Measurements from ENCODE around the gene HK2.
"Not testable (repeated sequence)": the region's sequence is repeated elsewhere in the genome, so short reads cannot be mapped to it uniquely, and the experiment has no call there.

Gene HK2

DNA sequence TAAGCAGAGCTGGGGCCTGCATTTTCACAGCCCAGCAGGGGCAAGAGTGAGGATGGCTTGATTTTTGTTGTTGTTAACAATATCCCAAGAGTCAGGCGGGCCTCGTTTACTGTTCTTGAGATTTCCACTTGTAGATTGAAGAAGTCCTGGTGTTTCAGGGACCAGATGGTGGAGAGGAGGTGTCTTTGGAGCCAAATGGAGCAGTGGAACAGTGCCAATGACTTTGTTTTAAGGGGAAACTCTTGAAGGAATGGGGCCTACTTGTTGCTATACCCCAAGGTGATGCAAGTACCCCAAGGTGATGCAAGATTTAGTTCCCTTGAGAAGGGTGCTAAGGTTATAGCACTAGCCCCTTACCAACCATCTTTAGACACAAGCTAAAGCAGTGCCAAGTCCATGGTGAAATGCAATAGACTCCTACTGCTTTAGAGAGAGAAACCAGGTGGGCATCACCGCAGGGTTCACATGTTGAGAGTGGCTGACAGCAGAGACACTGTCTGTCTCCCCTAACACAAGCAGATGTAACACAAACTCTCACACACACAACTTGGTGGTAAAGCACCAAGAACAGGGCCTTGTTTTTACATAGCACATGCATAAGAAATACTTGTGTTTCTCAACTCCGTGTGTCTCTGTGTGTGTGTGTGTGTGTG, 44.0 kb downstream of the HK2 start:
- no peak for DNase-seq

GRCh38 chr2:74878551-74878950, 44.6 kb downstream of the HK2 start:
- no peak for DNase-seq

- DNase-seq = no peak
Measured at GRCh38 chr2:74880054-74880728, 46.3 kb downstream of the HK2 start.

- DNase-seq = no peak
Measured at GRCh38 chr2:74881176-74881575, 47.2 kb downstream of the HK2 start.

DNA sequence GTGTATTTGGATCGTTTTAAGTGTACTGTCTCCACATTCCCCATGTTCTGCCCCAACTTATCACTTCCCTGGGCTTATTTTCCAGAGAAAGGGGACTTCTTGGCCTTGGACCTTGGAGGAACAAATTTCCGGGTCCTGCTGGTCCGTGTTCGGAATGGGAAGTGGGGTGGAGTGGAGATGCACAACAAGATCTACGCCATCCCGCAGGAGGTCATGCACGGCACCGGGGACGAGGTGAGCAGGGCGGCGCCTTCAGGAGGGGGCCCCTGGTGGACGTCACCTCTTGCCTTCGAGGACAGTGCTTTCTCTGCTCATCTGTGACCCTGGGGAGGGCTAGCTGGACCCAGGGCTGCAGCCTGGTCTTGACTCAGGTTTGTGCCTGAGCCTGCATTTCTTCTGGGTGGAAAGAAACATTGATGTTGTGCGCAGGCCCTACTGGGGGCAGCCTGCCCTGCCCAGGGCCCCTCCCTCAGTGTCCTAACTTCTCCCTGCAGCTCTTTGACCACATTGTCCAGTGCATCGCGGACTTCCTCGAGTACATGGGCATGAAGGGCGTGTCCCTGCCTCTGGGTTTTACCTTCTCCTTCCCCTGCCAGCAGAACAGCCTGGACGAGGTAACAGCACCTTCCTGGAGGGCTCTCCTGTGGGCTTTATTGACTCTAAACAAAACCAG, 47.8 kb downstream of the HK2 start:
- no peak for DNase-seq

- DNase-seq = no peak
Measured at GRCh38 chr2:74882299-74882687, 48.4 kb downstream of the HK2 start.

DNA sequence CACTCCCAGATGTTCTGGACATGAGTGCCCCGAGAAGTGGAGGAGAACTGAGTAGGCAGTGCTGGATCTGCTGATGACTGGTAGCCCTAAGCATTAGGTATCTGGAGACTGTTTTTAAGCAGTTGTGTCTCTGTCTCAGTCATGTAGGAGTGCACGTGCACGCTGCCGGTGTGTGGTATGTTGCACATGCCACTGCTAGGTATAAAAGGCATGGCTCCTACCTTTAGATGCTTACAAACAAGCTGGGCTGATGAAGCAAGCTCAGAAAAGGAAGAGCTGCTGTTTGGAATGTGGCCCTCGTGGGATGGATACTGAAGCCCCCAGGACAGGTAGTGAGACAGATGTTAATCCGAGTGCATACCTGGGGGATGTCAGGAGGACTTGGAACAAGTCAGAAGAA, 49.1 kb downstream of the HK2 start:
- no peak for DNase-seq

GRCh38 chr2:74884118-74884762, 50.3 kb downstream of the HK2 start:
- DNase-seq = peak in 1 of 2 donors; percentile 24

GRCh38 chr2:74884866-74885265, 50.9 kb downstream of the HK2 start:
- DNase-seq = no peak

DNA sequence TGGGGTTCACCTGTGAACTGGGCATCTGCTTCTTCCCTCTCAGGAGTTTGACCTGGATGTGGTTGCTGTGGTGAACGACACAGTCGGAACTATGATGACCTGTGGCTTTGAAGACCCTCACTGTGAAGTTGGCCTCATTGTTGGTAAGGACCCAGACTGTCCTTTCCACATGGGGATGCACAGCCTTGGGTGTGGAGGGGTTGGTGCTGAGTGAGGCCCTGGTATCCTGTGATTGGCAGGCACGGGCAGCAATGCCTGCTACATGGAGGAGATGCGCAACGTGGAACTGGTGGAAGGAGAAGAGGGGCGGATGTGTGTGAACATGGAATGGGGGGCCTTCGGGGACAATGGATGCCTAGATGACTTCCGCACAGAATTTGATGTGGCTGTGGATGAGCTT, 52.3 kb downstream of the HK2 start:
- no peak for DNase-seq

DNA sequence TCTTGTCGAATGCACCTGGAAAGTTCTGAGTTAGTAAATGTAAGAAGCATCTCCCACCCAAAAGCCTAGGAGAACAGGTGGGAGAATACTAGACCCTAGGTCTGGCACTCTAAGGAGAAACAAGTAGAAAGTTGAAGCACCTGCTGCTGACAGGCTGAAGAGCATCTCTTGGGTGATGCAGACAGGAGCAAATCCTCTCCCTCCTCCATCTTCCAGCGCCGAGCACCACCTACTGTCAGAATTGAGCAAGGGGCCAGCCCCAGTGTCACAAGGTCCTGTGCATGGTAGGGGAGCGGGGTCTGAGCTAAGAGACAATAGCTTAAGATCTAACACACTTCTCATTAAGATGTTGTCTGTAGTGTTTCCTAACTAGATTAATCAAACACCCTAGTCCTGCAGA, 52.9 kb downstream of the HK2 start:
- DNase-seq = no peak

- DNase-seq = no peak
Measured at GRCh38 chr2:74887445-74887951, 53.6 kb downstream of the HK2 start.

GRCh38 chr2:74887960-74888700, 54.2 kb downstream of the HK2 start:
- no peak for DNase-seq

- DNase-seq = no peak
Measured at GRCh38 chr2:74889159-74889558, 55.2 kb downstream of the HK2 start.

DNA sequence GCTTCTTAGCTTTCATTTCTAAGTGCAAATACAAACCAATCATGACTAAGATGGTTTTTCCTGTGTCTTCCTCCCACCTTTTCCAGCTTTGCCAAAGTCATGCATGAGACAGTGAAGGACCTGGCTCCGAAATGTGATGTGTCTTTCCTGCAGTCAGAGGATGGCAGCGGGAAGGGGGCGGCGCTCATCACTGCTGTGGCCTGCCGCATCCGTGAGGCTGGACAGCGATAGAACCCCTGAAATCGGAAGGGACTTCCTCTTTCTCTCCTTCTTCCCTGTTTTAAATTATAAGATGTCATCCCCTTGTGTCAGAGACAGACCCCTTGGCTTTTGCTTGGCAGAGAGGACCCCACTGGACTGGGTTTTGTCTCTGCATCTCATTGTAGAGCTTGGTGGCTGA, 56.8 kb downstream of the HK2 start:
- no peak for DNase-seq

DNA sequence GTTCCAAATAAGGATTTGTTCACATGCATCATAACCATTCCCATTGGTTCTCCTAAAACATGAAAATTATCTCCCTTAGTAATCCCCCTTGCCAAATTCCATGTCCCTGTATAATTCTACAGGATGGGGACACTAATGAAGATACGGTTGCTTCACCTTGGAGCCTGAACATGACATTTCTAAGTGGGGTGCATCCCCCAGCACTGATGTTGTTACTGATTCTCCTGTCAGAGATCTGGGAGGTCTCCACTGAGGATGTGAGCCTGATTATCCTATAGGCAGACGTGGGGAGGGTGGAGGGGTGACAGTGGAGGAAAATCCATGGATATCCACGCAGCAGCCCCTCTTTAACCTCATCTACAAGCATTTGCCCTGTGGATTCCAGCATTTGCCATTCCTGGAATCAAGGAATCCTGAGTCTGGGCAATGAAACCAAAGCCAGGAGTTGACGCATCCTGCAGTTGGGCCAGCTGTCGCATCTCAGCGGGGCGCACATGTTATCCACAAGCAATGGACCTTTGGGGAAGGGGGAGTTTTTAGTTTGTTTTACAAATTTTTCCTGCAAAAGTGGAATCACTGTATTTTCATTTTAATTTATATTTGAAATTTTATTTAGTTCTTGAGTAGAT, 57.3 kb downstream of the HK2 start:
- DNase-seq = no peak

- not testable (repeated sequence) for DNase-seq
Measured at GRCh38 chr2:74891816-74892215, 57.9 kb downstream of the HK2 start.

DNA sequence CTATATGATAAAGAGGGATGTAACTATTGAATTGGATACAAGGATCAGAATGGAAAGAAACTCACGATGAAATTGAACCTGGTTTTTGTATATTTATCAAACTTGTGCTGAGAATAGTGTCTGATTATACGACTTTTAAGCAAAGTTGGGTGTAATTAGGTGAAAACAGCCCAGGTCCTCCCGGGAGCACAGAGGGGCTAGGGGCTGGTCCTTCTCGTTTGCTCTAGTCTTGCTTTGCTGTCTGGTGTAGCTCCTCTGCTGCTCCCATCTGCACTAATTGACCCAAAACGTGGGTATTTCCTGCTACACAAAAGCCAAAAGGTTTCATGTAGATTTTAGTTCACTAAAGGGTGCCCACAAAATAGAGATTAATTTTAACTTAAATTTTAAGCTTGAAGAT, 58.7 kb downstream of the HK2 start:
- no peak for DNase-seq

- no peak for DNase-seq
Measured at GRCh38 chr2:74893332-74893731, 59.4 kb downstream of the HK2 start.

- DNase-seq = peak in 1 of 2 donors; percentile 61
Measured at GRCh38 chr2:74894272-74894981, 60.5 kb downstream of the HK2 start.

GRCh38 chr2:74895001-74895400, 61.1 kb downstream of the HK2 start:
- DNase-seq = no peak

Data from inflammatory macrophage (primary cell).